Spleen (tissue), 11 donors: ENCODE measurements around the gene RAB40B. TPM values are rescaled to one million over a fixed set of nuclear protein-coding genes. Genes with fewer than 3 reads are reported as not detected.

ENCODE experiments used
- DNase-seq: peaks from one replicate; pipeline ENCODE4 v3.0.0-alpha.2; 2020
- H3K27ac ChIP-seq, 8 donors: fragments of 200-600 bp; sonication (generic) in 7 of 8; 1 replicate in 4 of 8; 2 replicates in 4 of 8; pipeline versions ENCODE4 v1.5.0 to v1.8.0; 2016 to 2021; ENCODE audit warnings: inconsistent platforms in 4 of 8, mild to moderate bottlenecking in 4 of 8, moderate library complexity in 1 of 8
- H3K27me3 ChIP-seq, 7 donors: fragments of 200-600 bp; sonication (generic) in 6 of 7; replicated peaks in 1 of 7; 1 replicate in 4 of 7; 2 replicates in 3 of 7; pipeline versions ENCODE4 v1.5.0 to v1.8.0; 2016 to 2021; ENCODE audit warnings: inconsistent platforms in 3 of 7, mild to moderate bottlenecking in 1 of 7
- H3K36me3 ChIP-seq, 6 donors: fragments of 200-600 bp; sonication (generic) in 5 of 6; 1 replicate in 4 of 6; 2 replicates in 2 of 6; pipeline versions ENCODE4 v1.5.0 to v1.8.0; 2016 to 2021; ENCODE audit warnings: inconsistent platforms in 2 of 6
- H3K4me1 ChIP-seq, 6 donors: fragments of 200-600 bp; sonication (generic) in 5 of 6; 1 replicate in 3 of 6; 2 replicates in 3 of 6; pipeline versions ENCODE4 v1.5.0 to v1.8.0; 2016 to 2021; ENCODE audit warnings: inconsistent platforms in 3 of 6
- H3K4me3 ChIP-seq, 8 donors: fragments of 200-600 bp; sonication (generic) in 7 of 8; 1 replicate in 4 of 8; 2 replicates in 4 of 8; pipeline versions ENCODE4 v1.5.0 to v1.8.0; 2016 to 2021; ENCODE audit warnings: inconsistent platforms in 4 of 8, mild to moderate bottlenecking in 4 of 8, moderate library complexity in 2 of 8
- H3K9me3 ChIP-seq, 8 donors: fragments of 200-600 bp; sonication (generic) in 7 of 8; 1 replicate in 4 of 8; 2 replicates in 4 of 8; pipeline versions ENCODE4 v1.5.0 to v1.8.0; 2016 to 2021; ENCODE audit warnings: inconsistent platforms in 4 of 8
- CTCF ChIP-seq, 11 experiments: fragments of 200-600 bp in 7 of 11; fragments of 450-650 bp in 4 of 11; sonication (generic) in 4 of 11; IDR thresholded peaks in 8 of 11; conservative IDR thresholded peaks in 3 of 11; 1 replicate in 7 of 11; 2 replicates in 4 of 11; pipeline versions ENCODE4 v1.4.0 to v1.8.0; 2016 to 2021; ENCODE audit warnings: antibody characterized with exemption in 11 of 11, inconsistent platforms in 4 of 11, mild to moderate bottlenecking in 1 of 11
- POLR2A ChIP-seq, 3 donors: fragments of 450-650 bp; IDR thresholded peaks; one replicate each; pipeline ENCODE4 v1.5.1; 2017; ENCODE audit warnings: antibody characterized with exemption in 3 of 3, mild to moderate bottlenecking in 1 of 3
- POLR2AphosphoS5 ChIP-seq, 3 donors: sonication (generic); formaldehyde crosslinking; IDR thresholded peaks; one replicate each; pipeline ENCODE4 v1.5.1; 2017; ENCODE audit warnings: antibody characterized with exemption in 3 of 3
- WGBS, 5 donors: extraction: QIAGEN DNeasy Blood & Tissue Kit in 3 of 5; methylation state at CpG; one replicate each; pipeline versions ENCODE4 v1.1.5 to v1.1.7; 2013 to 2018; 5-methylcytosine and 5-hydroxymethylcytosine counted together
- intact Hi-C: fragments of 100-400 bp; cut with DNase I; formaldehyde crosslinking; loops from one replicate; pipeline ENCODE4 v1.15.0; 2023; ENCODE audit warnings: low total_unique reads
- polyA plus RNA-seq, 3 donors: library from polyadenylated mRNA; stranded (reverse); fragments of 200-250 nt; gene quantifications; one replicate each; pipeline ENCODE4 v1.2.1, GENCODE V29; 2013
- total RNA-seq, 7 donors: library from RNA; depleted of rRNA in 3 of 7; stranded (reverse); fragments of >200 nt in 3 of 7; fragmentation: NEBNext Ultra II Directional in 4 of 7; extraction: Animal tissue kit (Norgen Biotek cat#: 25700) in 4 of 7; gene quantifications; one replicate each; pipeline versions ENCODE4 v1.1.0 to v1.2.1, GENCODE V29; 2016 to 2021
- donor health status: healthy with polysubstance abuse.
- donor health status: DM: no; HTN: no; CAD: no; lungs with moderate emphysema.
- donor health status: DM: no; HTN: no; CAD: no.
- donor health status: Bipolar disorder and iron deficiency.
- donor health status: healthy.
- donor health status: DM: no; HTN: no; CAD: no.
- donor health status: DM: yes; HTN: yes; CAD: no.

The RAB40B gene
- total and polyA plus RNA-seq, 10 donors: 4.1 to 13.6 (median 6.9) TPM

GRCh38 chr17:82699551-82699950, 1.1 kb upstream of the RAB40B start:
- H3K36me3 ChIP-seq: no peaks in the 10 kb centered on the region
- peaks cover 0 to 18% (median 3%) of the 10 kb centered on the region in 7 donors for H3K27me3 ChIP-seq
- no peak for DNase-seq
- WGBS, 5 donors: 83 to 88% (median 86%) methylated on average over 13 of the region's 13 CpGs
- H3K27ac ChIP-seq: no peak overlapping the region
- H3K9me3 ChIP-seq: peaks cover 0 to 12% (median 7%) of the 10 kb centered on the region in 8 donors
- H3K4me3 ChIP-seq: peak overlapping the region in 5 of 8 donors; percentile 69 to 92 (median 84)
- TF ChIP-seq CTCF (IDR thresholded peaks at IDR 0.05 in 8 of 11, conservative IDR thresholded peaks at IDR 0.05 in 3 of 11) (no peak), POLR2A (IDR thresholded peaks at IDR 0.05) (no peak), POLR2AphosphoS5 (IDR thresholded peaks at IDR 0.05) (no peak)
- intact Hi-C loops: no loop called here
- H3K4me1 ChIP-seq: peaks cover 10 to 26% (median 22%) of the 10 kb centered on the region in 6 donors

- H3K36me3 ChIP-seq: no peaks in the 10 kb centered on the region
- H3K9me3 ChIP-seq: peaks cover 0 to 17% (median 13%) of the 10 kb centered on the region in 8 donors
- H3K4me3 ChIP-seq: peak overlapping the region; percentile 65 to 92 (median 76)
- DNase-seq: no peak
- peaks cover 0 to 18% (median 3%) of the 10 kb centered on the region in 7 donors for H3K27me3 ChIP-seq
- H3K4me1 ChIP-seq: peaks cover 10 to 26% (median 22%) of the 10 kb centered on the region in 6 donors
- intact Hi-C loops: no loop called here
- WGBS, 5 donors: 7 to 10% (median 8%) methylated on average over 17 to 45 of the region's 45 CpGs
- TF ChIP-seq POLR2AphosphoS5 (IDR thresholded peaks at IDR 0.05) (peak in 2 of 3 donors; percentile 44 to 63), POLR2A (IDR thresholded peaks at IDR 0.05) (no peak)
- peak overlapping the region in 5 of 8 donors; percentile 68 to 76 (median 72) for H3K27ac ChIP-seq
Measured at GRCh38 chr17:82698974-82699442, 510 bp upstream of the RAB40B start.

GRCh38 chr17:82697808-82698064, 762 bp downstream of the RAB40B start:
- WGBS, 5 donors: 0 to 1% (median 1%) methylated on average over 12 to 32 of the region's 32 CpGs
- peak overlapping the region in 1 of 8 donors; percentile 74 for H3K27ac ChIP-seq

GRCh38 chr17:82696916-82697807, 1.3 kb downstream of the RAB40B start:
- no peak for TF ChIP-seq CTCF (IDR thresholded peaks at IDR 0.05 in 8 of 11, conservative IDR thresholded peaks at IDR 0.05 in 3 of 11)
- no peak for TF ChIP-seq POLR2A (IDR thresholded peaks at IDR 0.05)
- TF ChIP-seq POLR2AphosphoS5 (IDR thresholded peaks at IDR 0.05): no peak
- intact Hi-C loops: no loop called here
- no peak overlapping the region for H3K27ac ChIP-seq
- 35 to 43% (median 40%) methylated on average over 36 to 48 of the region's 48 CpGs for whole genome bisulfite sequencing, 5 donors
- H3K4me3 ChIP-seq: peak overlapping the region; percentile 60 to 92 (median 75)
- peaks cover 0 to 18% (median 3%) of the 10 kb centered on the region in 7 donors for H3K27me3 ChIP-seq
- no peaks in the 10 kb centered on the region for H3K36me3 ChIP-seq
- DNase-seq: no peak
- H3K4me1 ChIP-seq: peaks cover 10 to 26% (median 22%) of the 10 kb centered on the region in 6 donors
- H3K9me3 ChIP-seq: peaks cover 0 to 21% (median 13%) of the 10 kb centered on the region in 8 donors

More at GRCh38 chr17:82697808-82698064, 762 bp downstream of the RAB40B start:
- H3K4me3 ChIP-seq: peak overlapping the region; percentile 60 to 92 (median 75)
- H3K4me1 ChIP-seq: peaks cover 10 to 26% (median 22%) of the 10 kb centered on the region in 6 donors
- intact Hi-C loops: no loop called here
- peaks cover 0 to 21% (median 13%) of the 10 kb centered on the region in 8 donors for H3K9me3 ChIP-seq
- H3K27me3 ChIP-seq: peaks cover 0 to 18% (median 3%) of the 10 kb centered on the region in 7 donors
- DNase-seq: no peak
- H3K36me3 ChIP-seq: no peaks in the 10 kb centered on the region
- TF ChIP-seq POLR2AphosphoS5 (IDR thresholded peaks at IDR 0.05) (no peak), CTCF (IDR thresholded peaks at IDR 0.05 in 8 of 11, conservative IDR thresholded peaks at IDR 0.05 in 3 of 11) (no peak), POLR2A (IDR thresholded peaks at IDR 0.05) (no peak)
